ENCODE measurements around the gene CRTC2. TPM values are rescaled to one million over a fixed set of nuclear protein-coding genes. Genes with fewer than 3 reads are reported as not detected.

The CRTC2 gene
- total RNA-seq, 2 donors from 2014 or later = 26.9 to 40.7 TPM

DNA sequence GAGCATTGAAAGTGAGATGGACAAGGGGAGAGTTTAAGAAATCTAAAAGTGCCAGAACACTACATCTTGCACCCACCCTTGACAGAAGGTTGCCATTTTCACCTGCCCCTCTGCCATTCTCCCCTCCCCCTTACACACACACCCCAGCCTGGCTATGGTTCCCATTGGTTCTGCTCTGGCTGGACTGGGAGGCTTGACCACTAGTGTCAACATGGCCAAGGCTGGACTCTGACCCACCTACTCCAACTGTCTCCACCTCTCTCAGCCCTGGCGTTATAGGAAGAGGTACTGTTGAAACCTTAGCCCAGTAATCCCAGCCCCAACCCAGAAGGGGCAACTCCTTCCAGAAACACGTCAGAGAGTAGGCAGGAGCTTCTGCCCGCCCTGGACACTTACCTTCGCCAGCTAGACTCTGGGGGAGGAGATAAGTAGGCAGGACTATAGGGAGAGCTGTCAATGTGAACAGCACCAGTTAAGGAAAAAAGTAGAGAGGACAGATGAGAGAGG, 4.5 kb downstream of the CRTC2 start:
- no peak overlapping the region for H3K9ac ChIP-seq (ENCODE audit: low read depth in 2 of 2, low read length in 2 of 2)
- intact Hi-C loops (cut with DNase I) = no loop called here

DNA sequence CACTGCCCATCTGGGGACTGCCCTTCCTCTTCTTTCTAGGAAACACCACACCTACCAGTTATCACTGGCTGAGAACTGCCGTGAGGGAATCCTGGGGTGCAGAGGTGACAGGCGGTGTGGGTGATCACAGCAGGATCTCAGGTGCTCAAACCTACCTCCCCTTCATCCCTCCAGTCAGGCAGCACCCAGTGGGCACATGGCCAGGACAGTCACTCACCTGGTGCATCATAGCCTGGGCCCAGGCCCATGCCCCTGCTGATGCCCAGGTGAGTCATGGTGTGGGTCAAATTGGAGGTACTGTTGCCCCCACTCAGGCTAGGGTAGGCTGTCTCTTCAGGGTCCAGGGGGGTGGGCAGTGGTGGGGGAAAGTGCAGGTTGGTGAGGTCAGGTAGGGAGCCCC, 6.6 kb downstream of the CRTC2 start:
- intact Hi-C loops (cut with DNase I) = no loop called here
- Histone ChIP-seq H3K36me3 (peaks cover 5% of the 10 kb centered on the region), H3K4me3 (no peak overlapping the region), H3K4me1 (peaks cover 3% of the 10 kb centered on the region), H3K9ac (ENCODE audit: low read depth in 2 of 2, low read length in 2 of 2) (no peak overlapping the region), H3K9me3 (no peaks in the 10 kb centered on the region), H3K27me3 (no peaks in the 10 kb centered on the region), H3K27ac (no peak overlapping the region)
- no peak for DNase-seq
- TF ChIP-seq, protein P1, sequence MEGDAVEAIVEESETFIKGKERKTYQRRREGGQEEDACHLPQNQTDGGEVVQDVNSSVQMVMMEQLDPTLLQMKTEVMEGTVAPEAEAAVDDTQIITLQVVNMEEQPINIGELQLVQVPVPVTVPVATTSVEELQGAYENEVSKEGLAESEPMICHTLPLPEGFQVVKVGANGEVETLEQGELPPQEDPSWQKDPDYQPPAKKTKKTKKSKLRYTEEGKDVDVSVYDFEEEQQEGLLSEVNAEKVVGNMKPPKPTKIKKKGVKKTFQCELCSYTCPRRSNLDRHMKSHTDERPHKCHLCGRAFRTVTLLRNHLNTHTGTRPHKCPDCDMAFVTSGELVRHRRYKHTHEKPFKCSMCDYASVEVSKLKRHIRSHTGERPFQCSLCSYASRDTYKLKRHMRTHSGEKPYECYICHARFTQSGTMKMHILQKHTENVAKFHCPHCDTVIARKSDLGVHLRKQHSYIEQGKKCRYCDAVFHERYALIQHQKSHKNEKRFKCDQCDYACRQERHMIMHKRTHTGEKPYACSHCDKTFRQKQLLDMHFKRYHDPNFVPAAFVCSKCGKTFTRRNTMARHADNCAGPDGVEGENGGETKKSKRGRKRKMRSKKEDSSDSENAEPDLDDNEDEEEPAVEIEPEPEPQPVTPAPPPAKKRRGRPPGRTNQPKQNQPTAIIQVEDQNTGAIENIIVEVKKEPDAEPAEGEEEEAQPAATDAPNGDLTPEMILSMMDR (IDR thresholded peaks at IDR 0.05) = no peak

More for the DNA sequence above, 4.5 kb downstream of the CRTC2 start:
- Histone ChIP-seq H3K9me3 (no peaks in the 10 kb centered on the region), H3K27me3 (no peaks in the 10 kb centered on the region), H3K36me3 (peaks cover 5% of the 10 kb centered on the region), H3K27ac (no peak overlapping the region), H3K4me1 (peaks cover 1% of the 10 kb centered on the region), H3K4me3 (no peak overlapping the region)
- TF ChIP-seq, protein P1 (IDR thresholded peaks at IDR 0.05) = no peak
- no peak for DNase-seq

DNA sequence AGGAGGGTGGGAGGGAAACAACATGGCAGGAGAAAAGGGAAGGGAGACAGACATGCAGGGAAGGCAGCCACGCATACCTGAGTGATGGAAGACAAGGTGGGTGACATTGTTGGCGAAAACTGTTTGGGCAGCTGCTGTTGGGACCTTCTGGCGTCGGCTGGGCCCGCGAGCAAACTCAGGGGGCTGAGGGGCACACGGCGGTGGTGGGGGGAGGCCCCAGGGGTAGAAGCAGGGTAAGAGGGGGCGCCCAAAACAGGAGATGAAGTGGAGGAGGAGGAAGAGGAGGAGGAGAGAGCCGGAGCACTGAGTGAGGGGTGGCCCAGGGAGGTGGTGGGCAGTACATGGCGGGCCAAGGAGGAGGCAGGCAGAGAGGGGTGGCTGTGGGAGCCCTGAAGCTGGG, 7.2 kb downstream of the CRTC2 start:
- intact Hi-C loops (cut with DNase I) = no loop called here
- peaks cover 5% of the 10 kb centered on the region for H3K36me3 ChIP-seq
- no peak overlapping the region for H3K9ac ChIP-seq (ENCODE audit: low read depth in 2 of 2, low read length in 2 of 2)
- H3K27me3 ChIP-seq = no peaks in the 10 kb centered on the region
- H3K9me3 ChIP-seq = no peaks in the 10 kb centered on the region
- peaks cover 4% of the 10 kb centered on the region for H3K4me1 ChIP-seq
- no peak overlapping the region for H3K27ac ChIP-seq
- no peak for DNase-seq
- H3K4me3 ChIP-seq = no peak overlapping the region
- TF ChIP-seq, protein P1 (IDR thresholded peaks at IDR 0.05) = no peak

DNA sequence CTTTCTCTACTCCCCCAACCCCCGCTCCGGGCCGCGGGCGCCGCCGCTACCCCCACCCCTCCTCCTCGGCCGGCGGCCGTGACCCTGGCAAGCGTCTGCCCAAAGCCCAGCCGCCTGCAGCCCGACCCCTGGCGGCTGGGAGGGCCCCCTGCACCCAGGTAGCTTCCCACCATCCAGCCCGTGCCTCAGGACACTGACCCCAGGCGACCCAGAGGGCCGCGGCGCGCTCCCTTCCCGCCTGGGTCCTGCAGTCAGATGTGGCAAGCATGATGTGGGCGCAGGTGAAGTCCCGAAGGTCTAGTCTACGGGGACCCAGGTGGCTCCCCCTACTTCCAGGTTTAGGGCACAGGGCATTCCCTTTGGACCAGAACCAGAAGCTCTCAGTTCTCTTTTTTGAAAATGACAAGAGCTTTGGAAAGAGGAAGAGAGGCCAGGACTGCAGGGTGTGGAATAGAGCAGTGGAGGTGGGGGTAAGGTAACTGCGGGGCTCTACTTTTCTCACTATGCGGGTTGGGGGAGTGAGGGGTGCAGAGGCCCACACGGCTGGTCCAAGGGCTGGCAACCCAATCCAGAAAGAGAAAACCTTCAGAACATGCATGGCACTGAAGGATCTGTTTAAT, 11.7 kb downstream of the CRTC2 start, which contains the start of gene DENND4B:
DENND4B (minus strand) TSS at position 97 of the 620 bp plus-strand sequence. CDS start 2,344 bp downstream, outside the sequence.
- DNase-seq = peak; percentile 85
- Histone ChIP-seq H3K9me3 (no peaks in the 10 kb centered on the region), H3K27me3 (no peaks in the 10 kb centered on the region), H3K4me1 (peaks cover 9% of the 10 kb centered on the region), H3K9ac (ENCODE audit: low read depth in 2 of 2, low read length in 2 of 2) (peak within 1 kb of the TSS; percentile 90 to 98), H3K27ac (peak within 1 kb of the TSS; percentile 96), H3K4me3 (peak within 1 kb of the TSS; percentile 93), H3K36me3 (no peaks in the 10 kb centered on the region)
- TF ChIP-seq, protein P1 (IDR thresholded peaks at IDR 0.05) = peak; percentile 93
- intact Hi-C loops (cut with DNase I) = loop anchor here (2.0 kb wide), 1 partner anchor 126 kb away; no protein-coding TSS in a partner anchor

DNA sequence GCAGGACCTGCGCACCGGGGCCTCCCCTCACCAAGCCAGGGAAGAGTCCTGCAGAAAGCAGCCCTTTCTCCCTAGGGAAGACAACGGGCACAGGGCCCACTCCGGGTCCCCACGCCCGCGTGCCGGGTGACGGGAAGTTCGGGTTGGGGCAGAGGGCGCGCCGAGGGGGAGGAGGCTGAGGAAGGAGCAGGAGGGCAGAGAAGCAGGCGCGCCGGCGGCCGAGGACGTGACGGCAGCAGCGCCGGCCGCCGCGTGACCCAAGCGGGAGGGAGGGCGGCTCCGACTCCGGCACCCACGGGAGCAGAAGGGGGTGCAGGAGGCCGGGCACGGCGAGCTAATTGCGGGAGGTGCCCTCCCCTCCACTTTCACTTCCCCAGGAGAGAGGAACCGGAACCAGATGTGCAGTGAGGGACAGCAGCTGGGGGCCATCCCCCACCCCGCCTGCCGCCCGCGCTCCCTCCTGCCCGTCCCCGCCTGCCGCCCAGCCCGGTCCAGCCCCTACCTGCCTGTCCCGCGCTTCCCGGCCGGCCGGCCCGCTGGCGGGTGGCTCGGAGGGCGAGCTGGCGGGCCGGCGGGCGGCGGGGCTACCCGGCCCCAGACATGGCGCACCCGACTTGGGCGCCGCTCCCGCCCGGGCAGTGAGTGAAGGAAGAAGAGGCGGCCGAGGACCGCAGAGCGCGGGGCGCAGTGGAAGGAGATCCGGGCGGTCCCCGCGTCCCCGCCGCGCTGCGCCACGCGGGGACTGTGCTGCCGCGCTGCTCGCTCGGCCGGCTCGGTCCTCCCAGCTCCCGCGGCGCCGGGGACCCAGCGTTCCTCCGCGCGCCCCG, 12.4 kb downstream of the CRTC2 start:
- Histone ChIP-seq H3K27me3 (no peaks in the 10 kb centered on the region), H3K27ac (peak overlapping the region; percentile 96), H3K4me3 (peak overlapping the region; percentile 93), H3K9ac (ENCODE audit: low read depth in 2 of 2, low read length in 2 of 2) (peak overlapping the region; percentile 90 to 98), H3K36me3 (no peaks in the 10 kb centered on the region), H3K4me1 (peaks cover 9% of the 10 kb centered on the region), H3K9me3 (no peaks in the 10 kb centered on the region)
- peak; percentile 85 for DNase-seq
- intact Hi-C loops (cut with DNase I) = loop anchor here (2.0 kb wide), 1 partner anchor 125 kb away; no protein-coding TSS in a partner anchor
- TF ChIP-seq, protein P1 (IDR thresholded peaks at IDR 0.05) = no peak

Measured in colonic mucosa (tissue), 4 donors.